Brain microvascular endothelial cell (primary cell): Measurements from ENCODE around the gene LDB2.

Experiments used
- DNase-seq: peaks from one replicate; pipeline ENCODE4 v3.0.0-alpha.2; 2020
- H3K27ac ChIP-seq: fragments of 250-450 bp; sonication (Bioruptor Pico); 2 replicates; pipeline ENCODE4 v1.5.1; 2020; ENCODE audit warnings: mild to moderate bottlenecking, moderate library complexity
- H3K27me3 ChIP-seq: fragments of 250-450 bp; sonication (Bioruptor Pico); replicated peaks from 2 replicates; pipeline ENCODE4 v1.5.1; 2020; ENCODE audit warnings: mild to moderate bottlenecking
- H3K36me3 ChIP-seq: fragments of 250-450 bp; sonication (Bioruptor Pico); replicated peaks from 2 replicates; pipeline ENCODE4 v1.5.1; 2020; ENCODE audit warnings: mild to moderate bottlenecking
- H3K4me3 ChIP-seq: 2 replicates; pipeline ENCODE4 v1.5.1; 2011; ENCODE audit warnings: low read depth, mild to moderate bottlenecking, control low read depth, low read length, moderate library complexity
- CTCF ChIP-seq: IDR thresholded peaks from 2 replicates; pipeline ENCODE4 v1.5.1; 2011; ENCODE audit warnings: low read depth, mild to moderate bottlenecking, moderate library complexity, low read length, control low read depth, inconsistent platforms; ENCODE audit errors: missing control alignments
- in situ Hi-C: cut with HindIII; loops from 2 replicates; pipeline ENCODE4 v1.10.0; 2017; ENCODE audit warnings: low sequenced_read_pairs, low pct_ligation_motif_present

LDB2 gene

DNA sequence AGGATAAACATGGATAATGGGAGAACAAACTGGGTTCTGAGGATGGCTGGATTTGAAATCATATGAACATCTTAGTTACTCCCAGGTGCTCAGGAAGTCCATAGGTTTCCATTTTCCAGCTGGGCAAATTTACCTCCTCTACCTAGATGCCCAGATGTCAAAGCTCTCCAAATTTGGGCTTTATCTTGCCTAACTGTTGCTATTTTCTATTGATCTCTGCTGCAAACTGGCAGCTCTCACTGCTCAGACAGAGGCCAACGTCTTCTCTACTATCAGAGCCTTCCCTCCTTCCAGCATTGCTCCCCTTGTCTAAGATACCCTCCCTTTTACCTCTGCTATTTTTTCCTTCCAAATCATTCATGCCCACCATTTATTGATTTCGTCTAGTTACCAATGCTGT is 62.1 kb downstream of the LDB2 start:
- no peaks in the 10 kb centered on the region for H3K36me3 ChIP-seq
- no peak overlapping the region for H3K27ac ChIP-seq
- H3K27me3 ChIP-seq, result no peaks in the 10 kb centered on the region
- in situ Hi-C loops, result no loop called here
- TF ChIP-seq CTCF, result no peak
- no peak overlapping the region for H3K4me3 ChIP-seq
- no peak for DNase-seq

GRCh38 chr4:16835597-16836247 is 62.7 kb downstream of the LDB2 start:
- TF ChIP-seq CTCF, result no peak

GRCh38 chr4:16834814-16835213 is 63.6 kb downstream of the LDB2 start:
- no peak overlapping the region for H3K27ac ChIP-seq
- no peaks in the 10 kb centered on the region for H3K27me3 ChIP-seq
- in situ Hi-C loops, result no loop called here
- H3K36me3 ChIP-seq, result no peaks in the 10 kb centered on the region
- DNase-seq, result no peak
- no peak for TF ChIP-seq CTCF
- no peak overlapping the region for H3K4me3 ChIP-seq

More at GRCh38 chr4:16835597-16836247, 62.7 kb downstream of the LDB2 start:
- Histone ChIP-seq H3K27me3 (no peaks in the 10 kb centered on the region), H3K27ac (no peak overlapping the region), H3K36me3 (no peaks in the 10 kb centered on the region), H3K4me3 (no peak overlapping the region)
- no peak for DNase-seq
- in situ Hi-C loops, result no loop called here

DNA sequence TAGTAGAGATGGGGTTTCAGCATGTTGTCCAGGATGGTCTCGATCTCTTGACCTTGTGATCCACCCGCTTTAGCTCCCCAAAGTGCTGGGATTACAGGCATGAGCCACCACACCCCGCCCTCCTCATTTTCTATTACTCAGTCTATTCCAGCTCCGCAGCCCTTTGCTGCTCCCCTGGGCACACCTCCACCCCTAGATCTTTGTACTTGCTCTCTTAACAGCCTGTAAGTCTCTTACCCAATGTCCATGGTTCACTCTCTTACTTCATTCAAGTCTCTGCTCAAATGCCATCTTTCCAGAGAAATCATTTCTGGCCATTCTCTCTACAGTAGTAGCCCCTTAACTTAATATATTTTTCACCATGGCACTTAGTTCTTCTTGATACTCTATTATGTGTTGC is 64.7 kb downstream of the LDB2 start:
- TF ChIP-seq CTCF, result no peak

GRCh38 chr4:16830081-16830480 is 68.4 kb downstream of the LDB2 start:
- TF ChIP-seq CTCF, result no peak
- Histone ChIP-seq H3K4me3 (no peak overlapping the region), H3K36me3 (no peaks in the 10 kb centered on the region), H3K27ac (no peak overlapping the region), H3K27me3 (no peaks in the 10 kb centered on the region)
- DNase-seq, result no peak
- in situ Hi-C loops, result no loop called here

More for the DNA sequence above, 64.7 kb downstream of the LDB2 start:
- Histone ChIP-seq H3K36me3 (no peaks in the 10 kb centered on the region), H3K27me3 (no peaks in the 10 kb centered on the region), H3K4me3 (no peak overlapping the region), H3K27ac (no peak overlapping the region)
- DNase-seq, result no peak
- in situ Hi-C loops, result no loop called here
